Mucosa of stomach (tissue), 1 donor: ENCODE measurements around the gene NOG.

ENCODE experiments used
- H3K27me3 ChIP-seq: one replicate; pipeline ENCODE4 v1.7.0; 2013; ENCODE audit warnings: mild to moderate bottlenecking, low read length; ENCODE audit not compliant: control insufficient read depth, insufficient read depth
- H3K36me3 ChIP-seq: one replicate; pipeline ENCODE4 v1.7.0; 2013; ENCODE audit warnings: low read length; ENCODE audit not compliant: control insufficient read depth, insufficient read depth
- H3K4me1 ChIP-seq: one replicate; pipeline ENCODE4 v1.7.0; 2013; ENCODE audit warnings: mild to moderate bottlenecking, low read length; ENCODE audit not compliant: control insufficient read depth, insufficient read depth
- H3K4me3 ChIP-seq: one replicate; pipeline ENCODE4 v1.7.0; 2013; ENCODE audit warnings: low read length
- H3K9ac ChIP-seq: one replicate; pipeline ENCODE4 v1.7.0; 2013; ENCODE audit warnings: mild to moderate bottlenecking, low read length, moderate library complexity
- H3K9me3 ChIP-seq: one replicate; pipeline ENCODE4 v1.7.0; 2013; ENCODE audit warnings: mild to moderate bottlenecking, low read length, moderate library complexity; ENCODE audit not compliant: control insufficient read depth
- donor health status: Pancreatic carcinoma.

The NOG gene

GRCh38 chr17:56599566-56599965, 6.1 kb downstream of the NOG start:
- peaks cover 9% of the 10 kb centered on the region for H3K4me1 ChIP-seq
- no peak overlapping the region for H3K4me3 ChIP-seq
- no peaks in the 10 kb centered on the region for H3K36me3 ChIP-seq
- no peak overlapping the region for H3K9ac ChIP-seq
- H3K9me3 ChIP-seq = no peaks in the 10 kb centered on the region
- peaks cover 50% of the 10 kb centered on the region for H3K27me3 ChIP-seq

GRCh38 chr17:56600256-56600655, 6.8 kb downstream of the NOG start:
- Histone ChIP-seq H3K36me3 (no peaks in the 10 kb centered on the region), H3K4me1 (peaks cover 8% of the 10 kb centered on the region), H3K27me3 (peaks cover 43% of the 10 kb centered on the region), H3K9me3 (no peaks in the 10 kb centered on the region), H3K9ac (no peak overlapping the region), H3K4me3 (no peak overlapping the region)

- H3K9me3 ChIP-seq = no peaks in the 10 kb centered on the region
- no peak overlapping the region for H3K9ac ChIP-seq
- H3K4me3 ChIP-seq = no peak overlapping the region
- H3K27me3 ChIP-seq = peaks cover 33% of the 10 kb centered on the region
- no peaks in the 10 kb centered on the region for H3K36me3 ChIP-seq
- H3K4me1 ChIP-seq = peaks cover 5% of the 10 kb centered on the region
Observed at GRCh38 chr17:56601591-56601990, 8.1 kb downstream of the NOG start.

- H3K4me1 ChIP-seq = no peaks in the 10 kb centered on the region
- peaks cover 25% of the 10 kb centered on the region for H3K27me3 ChIP-seq
- no peak overlapping the region for H3K4me3 ChIP-seq
- no peaks in the 10 kb centered on the region for H3K36me3 ChIP-seq
- no peak overlapping the region for H3K9ac ChIP-seq
- no peaks in the 10 kb centered on the region for H3K9me3 ChIP-seq
Observed at GRCh38 chr17:56602292-56603130, 9.0 kb downstream of the NOG start.

GRCh38 chr17:56603486-56604238, 10.2 kb downstream of the NOG start:
- no peaks in the 10 kb centered on the region for H3K9me3 ChIP-seq
- H3K4me1 ChIP-seq = no peaks in the 10 kb centered on the region
- H3K9ac ChIP-seq = no peak overlapping the region
- H3K27me3 ChIP-seq = peaks cover 14% of the 10 kb centered on the region
- no peaks in the 10 kb centered on the region for H3K36me3 ChIP-seq
- no peak overlapping the region for H3K4me3 ChIP-seq

GRCh38 chr17:56604691-56605290, 11.3 kb downstream of the NOG start:
- H3K27me3 ChIP-seq = peaks cover 7% of the 10 kb centered on the region
- H3K4me3 ChIP-seq = no peak overlapping the region
- no peaks in the 10 kb centered on the region for H3K36me3 ChIP-seq
- no peak overlapping the region for H3K9ac ChIP-seq
- no peaks in the 10 kb centered on the region for H3K4me1 ChIP-seq
- H3K9me3 ChIP-seq = no peaks in the 10 kb centered on the region

- Histone ChIP-seq H3K9me3 (no peaks in the 10 kb centered on the region), H3K4me1 (no peaks in the 10 kb centered on the region), H3K4me3 (no peak overlapping the region), H3K27me3 (no peaks in the 10 kb centered on the region), H3K36me3 (no peaks in the 10 kb centered on the region), H3K9ac (no peak overlapping the region)
Observed at GRCh38 chr17:56608944-56609343, 15.4 kb downstream of the NOG start.

- Histone ChIP-seq H3K4me1 (no peaks in the 10 kb centered on the region), H3K27me3 (no peaks in the 10 kb centered on the region), H3K9me3 (no peaks in the 10 kb centered on the region), H3K4me3 (no peak overlapping the region), H3K9ac (no peak overlapping the region), H3K36me3 (no peaks in the 10 kb centered on the region)
Observed at GRCh38 chr17:56610321-56610720, 16.8 kb downstream of the NOG start.

- no peak overlapping the region for H3K9ac ChIP-seq
- H3K36me3 ChIP-seq = no peaks in the 10 kb centered on the region
- no peak overlapping the region for H3K4me3 ChIP-seq
- H3K9me3 ChIP-seq = no peaks in the 10 kb centered on the region
- H3K27me3 ChIP-seq = no peaks in the 10 kb centered on the region
- no peaks in the 10 kb centered on the region for H3K4me1 ChIP-seq
Observed at GRCh38 chr17:56613131-56613530, 19.6 kb downstream of the NOG start.

- no peak overlapping the region for H3K9ac ChIP-seq
- H3K4me1 ChIP-seq = no peaks in the 10 kb centered on the region
- no peaks in the 10 kb centered on the region for H3K36me3 ChIP-seq
- H3K9me3 ChIP-seq = no peaks in the 10 kb centered on the region
- H3K27me3 ChIP-seq = no peaks in the 10 kb centered on the region
- no peak overlapping the region for H3K4me3 ChIP-seq
Observed at GRCh38 chr17:56614522-56614921, 21.0 kb downstream of the NOG start.

- H3K9me3 ChIP-seq = no peaks in the 10 kb centered on the region
- no peak overlapping the region for H3K9ac ChIP-seq
- H3K4me1 ChIP-seq = no peaks in the 10 kb centered on the region
- H3K4me3 ChIP-seq = no peak overlapping the region
- H3K36me3 ChIP-seq = no peaks in the 10 kb centered on the region
- no peaks in the 10 kb centered on the region for H3K27me3 ChIP-seq
Observed at GRCh38 chr17:56616239-56616638, 22.7 kb downstream of the NOG start.

- Histone ChIP-seq H3K9ac (no peak overlapping the region), H3K9me3 (no peaks in the 10 kb centered on the region), H3K4me1 (no peaks in the 10 kb centered on the region), H3K4me3 (no peak overlapping the region), H3K27me3 (no peaks in the 10 kb centered on the region), H3K36me3 (no peaks in the 10 kb centered on the region)
Observed at GRCh38 chr17:56623383-56623782, 29.9 kb downstream of the NOG start.
